Subcutaneous abdominal adipose tissue (tissue), 5 donors: ENCODE results near the gene DEGS1.
"Not testable (repeated sequence)": the region's sequence is repeated elsewhere in the genome, so short reads cannot be mapped to it uniquely, and the experiment has no call there.

Experiments used
- H3K27ac ChIP-seq: one replicate; pipeline ENCODE4 v1.7.0; 2013; ENCODE audit warnings: low read depth, mild to moderate bottlenecking, inconsistent platforms, low read length, moderate library complexity
- H3K27me3 ChIP-seq, 5 donors: one replicate each; pipeline ENCODE4 v1.7.0; 2013; ENCODE audit warnings: low read length in 5 of 5, inconsistent platforms in 1 of 5; ENCODE audit not compliant: control insufficient read depth in 5 of 5, insufficient read depth in 4 of 5
- H3K36me3 ChIP-seq, 5 donors: one replicate each; pipeline ENCODE4 v1.7.0; 2013; ENCODE audit warnings: low read length in 5 of 5; ENCODE audit not compliant: control insufficient read depth in 5 of 5, insufficient read depth in 5 of 5
- H3K4me1 ChIP-seq, 5 donors: one replicate each; pipeline ENCODE4 v1.7.0; 2013; ENCODE audit warnings: low read length in 5 of 5, mild to moderate bottlenecking in 3 of 5, moderate library complexity in 1 of 5; ENCODE audit not compliant: control insufficient read depth in 5 of 5, insufficient read depth in 5 of 5
- H3K4me3 ChIP-seq, 5 donors: one replicate each; pipeline ENCODE4 v1.7.0; 2013; ENCODE audit warnings: low read length in 5 of 5, low read depth in 1 of 5
- H3K9ac ChIP-seq, 5 donors: one replicate each; pipeline ENCODE4 v1.7.0; 2013; ENCODE audit warnings: low read length in 5 of 5, mild to moderate bottlenecking in 4 of 5, moderate library complexity in 3 of 5
- H3K9me3 ChIP-seq, 5 donors: one replicate each; pipeline ENCODE4 v1.7.0; 2013; ENCODE audit warnings: low read length in 5 of 5; ENCODE audit not compliant: control insufficient read depth in 5 of 5
- donor health status: healthy.
- donor health status: healthy.
- donor health status: healthy.
- donor health status: healthy.
- donor health status: healthy.

The DEGS1 gene

DNA sequence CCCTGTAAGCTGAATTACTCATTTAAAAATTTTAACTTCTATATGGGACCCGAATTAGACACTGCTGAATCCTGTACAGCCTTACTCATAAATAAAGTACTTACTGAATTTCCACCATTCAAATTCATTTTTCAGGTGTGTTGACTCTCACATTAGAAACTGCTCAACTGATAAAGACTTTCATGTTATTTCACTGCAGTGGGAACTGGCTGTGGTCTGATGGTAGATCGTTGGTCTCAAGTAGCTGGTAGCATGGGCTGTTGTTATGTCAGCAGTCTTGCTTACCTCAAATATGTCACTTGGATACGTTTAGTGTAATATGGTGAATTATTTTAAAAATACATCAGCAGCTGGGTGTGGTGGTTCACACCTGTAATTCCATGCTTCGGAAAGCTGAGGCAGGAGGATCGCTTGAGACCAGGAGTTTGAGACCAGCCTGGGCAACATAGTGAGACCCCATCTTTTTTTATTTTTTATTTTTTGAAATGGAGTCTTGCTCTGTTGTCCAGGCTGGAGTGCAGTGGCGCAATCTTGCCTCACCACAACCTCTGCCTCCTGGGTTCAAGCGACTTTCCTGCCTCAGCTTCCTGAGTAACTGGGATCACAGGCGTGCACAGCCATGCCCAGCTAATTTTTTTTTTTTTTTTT lies 10.4 kb downstream of the DEGS1 start:
- H3K36me3 ChIP-seq = peaks cover 8 to 29% (median 19%) of the 10 kb centered on the region in 5 donors
- H3K4me3 ChIP-seq = no peak overlapping the region
- no peaks in the 10 kb centered on the region for H3K27me3 ChIP-seq
- H3K9me3 ChIP-seq = no peaks in the 10 kb centered on the region
- no peak overlapping the region for H3K9ac ChIP-seq
- H3K27ac ChIP-seq = no peak overlapping the region
- peaks cover 0 to 12% (median 0%) of the 10 kb centered on the region in 5 donors for H3K4me1 ChIP-seq

DNA sequence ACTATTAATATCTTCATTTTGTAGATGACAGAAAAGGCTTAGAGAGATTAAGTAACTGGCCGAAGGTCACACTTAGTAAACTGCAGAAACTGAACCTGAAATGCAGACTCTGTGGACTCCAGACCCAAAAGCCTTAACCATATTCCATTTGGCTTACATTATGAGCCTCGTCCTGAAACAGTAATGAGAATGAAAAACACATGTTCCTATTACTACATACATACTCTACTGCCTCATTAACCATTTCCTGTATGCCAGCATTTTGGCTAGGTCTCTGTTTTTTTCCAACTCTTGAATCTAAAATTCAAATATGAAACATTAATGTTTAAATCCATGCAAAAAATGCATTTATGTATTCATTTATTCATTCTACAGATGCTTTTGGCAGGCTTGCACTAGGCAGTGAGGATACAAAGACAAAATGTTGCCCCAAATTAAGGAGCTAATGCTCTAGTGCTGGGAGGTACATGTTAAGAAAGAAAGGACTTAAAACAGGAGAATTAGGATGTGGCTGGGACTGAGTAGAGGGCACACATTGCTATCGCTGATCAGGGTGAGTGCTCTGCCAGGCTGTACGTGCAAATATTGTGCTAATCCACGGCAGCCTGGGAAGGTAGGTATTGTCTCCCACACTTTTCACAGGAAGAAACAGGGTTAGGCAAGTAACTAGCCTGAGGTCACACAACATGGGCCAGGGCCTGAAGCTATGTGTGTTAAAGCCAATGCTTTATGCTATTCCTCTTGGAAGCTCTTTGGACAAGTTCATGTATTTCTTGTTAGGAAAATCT lies 14.0 kb downstream of the DEGS1 start:
- Histone ChIP-seq H3K9me3 (no peaks in the 10 kb centered on the region), H3K9ac (no peak overlapping the region), H3K27ac (no peak overlapping the region), H3K4me3 (no peak overlapping the region), H3K27me3 (no peaks in the 10 kb centered on the region), H3K4me1 (peaks cover 0 to 6% (median 0%) of the 10 kb centered on the region in 5 donors), H3K36me3 (peaks cover 8 to 22% (median 11%) of the 10 kb centered on the region in 5 donors)

DNA sequence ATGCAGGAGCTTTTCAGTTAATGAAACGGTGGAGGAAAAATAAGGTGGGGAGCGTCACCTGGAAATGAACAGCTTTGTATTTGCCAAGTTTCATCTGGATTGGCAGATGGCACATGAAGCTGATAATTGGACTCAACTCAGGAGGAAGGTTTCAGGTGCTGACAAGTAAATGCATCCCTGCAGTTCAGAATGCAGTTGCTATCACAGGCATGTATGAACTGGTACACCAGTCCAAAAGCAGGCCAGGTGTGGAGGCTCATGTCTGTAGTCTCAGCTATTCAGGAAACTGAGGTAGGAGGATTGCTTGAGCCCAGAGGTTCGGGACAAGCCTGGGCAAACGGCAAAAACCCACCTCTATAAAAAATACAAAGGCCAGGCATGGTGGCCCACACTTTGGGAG lies 15.5 kb downstream of the DEGS1 start:
- Histone ChIP-seq H3K4me3 (no peak overlapping the region), H3K9me3 (no peaks in the 10 kb centered on the region), H3K27ac (no peak overlapping the region), H3K4me1 (peaks cover 0 to 8% (median 5%) of the 10 kb centered on the region in 5 donors), H3K9ac (no peak overlapping the region), H3K27me3 (no peaks in the 10 kb centered on the region), H3K36me3 (peaks cover 0 to 7% (median 2%) of the 10 kb centered on the region in 5 donors)

DNA sequence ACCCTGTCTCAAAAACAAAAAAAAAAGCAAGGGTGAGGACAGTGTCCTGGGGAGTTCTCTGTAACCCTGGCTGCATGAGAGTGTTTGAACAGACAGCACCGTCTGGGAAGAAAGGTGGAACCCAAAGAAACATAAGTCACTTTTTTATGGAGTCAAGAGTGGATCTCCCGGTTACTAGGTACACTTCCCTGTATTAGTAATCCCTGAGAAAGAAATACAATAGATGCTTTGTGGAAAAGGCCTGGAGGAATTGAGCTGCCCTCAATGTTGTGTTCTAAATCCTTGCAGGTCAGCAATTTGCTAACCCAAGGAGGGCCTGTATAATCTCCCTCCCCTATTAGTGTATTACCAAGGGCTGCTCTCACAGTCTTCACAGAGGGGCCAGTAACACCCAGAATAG lies 16.6 kb downstream of the DEGS1 start:
- peaks cover 1 to 17% (median 14%) of the 10 kb centered on the region in 5 donors for H3K4me1 ChIP-seq
- H3K9me3 ChIP-seq = no peaks in the 10 kb centered on the region
- H3K27ac ChIP-seq = no peak overlapping the region
- H3K36me3 ChIP-seq = peaks cover 0 to 2% (median 0%) of the 10 kb centered on the region in 5 donors
- no peaks in the 10 kb centered on the region for H3K27me3 ChIP-seq
- H3K4me3 ChIP-seq = no peak overlapping the region
- H3K9ac ChIP-seq = no peak overlapping the region

DNA sequence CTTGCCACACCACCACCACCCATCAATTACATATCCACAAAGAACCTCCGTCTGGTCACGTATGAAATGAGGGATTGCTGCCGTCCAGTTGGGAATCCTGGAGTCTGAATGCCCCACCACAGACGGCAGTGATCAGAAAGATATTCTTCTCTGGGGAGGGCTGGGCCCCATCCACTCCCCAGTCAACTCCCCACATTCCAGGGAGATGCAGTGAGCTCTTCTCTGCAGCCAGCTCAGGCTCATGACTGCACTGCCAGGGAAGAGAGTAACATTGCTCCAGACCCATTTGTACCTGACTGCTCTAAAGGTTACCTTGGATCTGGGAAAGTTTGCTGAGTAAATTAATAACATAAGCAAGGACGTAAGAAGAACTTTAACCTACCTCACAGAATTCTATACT lies 18.3 kb downstream of the DEGS1 start:
- Histone ChIP-seq H3K4me1 (peaks cover 6 to 26% (median 24%) of the 10 kb centered on the region in 5 donors), H3K4me3 (no peak overlapping the region), H3K36me3 (no peaks in the 10 kb centered on the region), H3K27me3 (no peaks in the 10 kb centered on the region), H3K9ac (no peak overlapping the region), H3K9me3 (no peaks in the 10 kb centered on the region), H3K27ac (no peak overlapping the region)

DNA sequence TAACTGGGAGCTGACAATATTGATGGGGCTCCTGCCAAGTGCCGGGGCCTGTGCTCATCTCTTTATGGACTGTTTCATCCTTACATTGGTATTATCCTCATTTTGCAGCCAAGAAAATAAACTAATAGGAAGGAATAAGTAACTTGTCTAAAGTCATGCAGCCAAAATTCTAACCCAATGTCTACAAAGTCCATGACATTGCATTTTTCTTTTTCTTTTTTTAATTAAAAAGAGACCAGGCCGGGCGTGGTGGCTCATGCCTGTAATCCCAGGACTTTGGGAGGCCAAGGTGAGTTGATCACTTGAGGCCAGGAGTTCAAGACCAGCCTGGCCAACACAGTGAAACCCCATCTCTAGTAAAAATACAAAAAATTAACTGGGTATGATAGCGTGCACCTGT lies 18.8 kb downstream of the DEGS1 start:
- no peaks in the 10 kb centered on the region for H3K27me3 ChIP-seq
- H3K9ac ChIP-seq = no peak overlapping the region
- peaks cover 6 to 26% (median 23%) of the 10 kb centered on the region in 5 donors for H3K4me1 ChIP-seq
- no peak overlapping the region for H3K27ac ChIP-seq
- H3K9me3 ChIP-seq = no peaks in the 10 kb centered on the region
- no peaks in the 10 kb centered on the region for H3K36me3 ChIP-seq
- H3K4me3 ChIP-seq = no peak overlapping the region

DNA sequence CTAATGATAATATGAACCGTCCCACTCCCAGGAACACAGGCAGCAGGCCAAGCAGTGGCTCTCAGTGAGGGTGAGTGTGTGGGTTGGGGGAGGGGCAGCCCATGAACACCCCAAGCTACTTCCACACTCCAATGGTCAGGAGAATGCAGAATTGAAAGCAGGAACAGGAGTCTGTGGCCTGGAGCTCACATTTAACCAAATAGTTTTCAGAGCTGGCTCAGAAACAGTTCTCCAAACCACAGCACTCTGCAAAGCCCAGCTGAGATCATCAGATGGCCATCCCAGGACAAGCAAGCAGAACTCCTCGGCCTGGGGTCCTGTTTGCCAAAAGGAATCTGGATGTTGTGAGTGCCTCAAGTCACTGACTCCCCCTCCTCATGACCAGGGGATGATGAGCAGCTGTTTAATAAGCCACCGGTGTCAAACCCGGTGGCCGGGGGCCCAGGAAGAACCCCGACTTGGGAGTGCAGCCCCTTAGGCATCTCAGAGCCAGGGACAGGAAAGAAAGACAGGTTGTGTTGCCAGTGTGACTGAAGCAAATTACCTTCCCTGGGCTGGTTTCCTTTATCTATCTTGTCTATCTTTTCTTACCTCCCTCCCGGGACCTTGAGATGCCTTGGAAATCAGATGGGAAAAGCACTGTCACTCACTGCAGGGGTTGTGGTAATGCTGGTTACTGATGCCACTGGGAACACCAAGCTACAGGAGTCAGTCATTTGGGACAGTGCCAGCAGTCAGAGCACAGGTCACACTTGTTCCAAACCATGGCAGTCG lies 20.4 kb downstream of the DEGS1 start:
- H3K36me3 ChIP-seq = no peaks in the 10 kb centered on the region
- H3K27me3 ChIP-seq = no peaks in the 10 kb centered on the region
- no peak overlapping the region for H3K9ac ChIP-seq
- no peak overlapping the region for H3K27ac ChIP-seq
- H3K4me1 ChIP-seq = peaks cover 6 to 26% (median 20%) of the 10 kb centered on the region in 5 donors
- no peaks in the 10 kb centered on the region for H3K9me3 ChIP-seq
- no peak overlapping the region for H3K4me3 ChIP-seq

DNA sequence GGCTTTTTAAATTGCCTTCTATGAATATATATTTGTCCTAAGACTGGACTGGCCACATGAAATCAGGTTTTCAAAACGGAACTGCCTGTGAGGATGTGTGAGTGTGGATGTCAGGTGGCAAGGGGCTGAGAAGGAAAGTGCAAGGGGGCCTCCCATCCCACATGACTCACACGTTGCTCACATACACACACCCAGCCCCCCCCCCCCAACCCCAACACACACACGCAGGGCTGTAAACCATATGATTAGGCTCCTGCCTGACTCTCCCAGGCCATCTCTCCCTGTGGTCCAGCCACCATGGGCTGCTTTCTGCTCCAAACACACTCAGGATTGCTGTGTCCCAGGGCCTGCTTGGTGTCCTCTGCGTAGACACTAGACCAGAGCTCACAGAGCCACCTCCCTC lies 22.4 kb downstream of the DEGS1 start:
- Histone ChIP-seq H3K9ac (no peak overlapping the region), H3K4me3 (no peak overlapping the region), H3K4me1 (peaks cover 6 to 26% (median 20%) of the 10 kb centered on the region in 5 donors), H3K27ac (peak overlapping the region; percentile 37), H3K27me3 (no peaks in the 10 kb centered on the region), H3K36me3 (no peaks in the 10 kb centered on the region), H3K9me3 (no peaks in the 10 kb centered on the region)

DNA sequence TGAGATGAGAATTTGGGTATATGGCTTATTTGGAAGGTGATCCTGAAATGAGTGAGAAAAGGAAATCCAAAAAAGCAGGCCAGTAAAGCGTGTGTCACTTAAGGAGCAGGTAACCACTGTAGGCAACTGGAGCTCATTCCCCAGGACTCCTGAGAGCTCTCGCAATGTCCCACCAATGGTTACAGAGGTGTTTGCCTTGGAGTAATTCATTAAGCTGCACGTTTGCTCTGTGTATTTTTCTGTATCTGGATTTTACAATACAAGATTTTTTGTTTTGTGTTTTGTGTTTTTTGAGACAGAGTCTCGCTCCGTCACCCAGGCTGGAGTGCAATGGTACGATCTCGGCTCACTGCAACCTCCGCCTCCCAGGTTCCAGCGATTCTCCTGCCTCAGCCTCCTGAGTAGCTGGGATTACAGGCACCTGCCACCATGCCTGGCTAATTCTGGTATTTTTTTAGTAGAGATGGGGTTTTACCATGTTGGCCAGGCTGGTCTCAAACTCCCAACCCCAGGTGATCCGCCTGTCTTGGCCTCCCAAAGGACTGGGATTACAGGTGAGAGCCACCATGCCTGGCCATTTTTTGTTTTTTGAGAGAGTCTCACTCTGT lies 23.0 kb downstream of the DEGS1 start:
- H3K4me1 ChIP-seq = peaks cover 6 to 28% (median 20%) of the 10 kb centered on the region in 5 donors
- not testable (repeated sequence) for H3K9me3 ChIP-seq, H3K9ac ChIP-seq, H3K27me3 ChIP-seq, H3K27ac ChIP-seq, H3K4me3 ChIP-seq, H3K36me3 ChIP-seq
